ENCODE data around the gene CHST12. TPM values are rescaled to one million over a fixed set of nuclear protein-coding genes. Genes with fewer than 3 reads are reported as not detected.

Gene CHST12
- total and polyA plus RNA-seq, 11 donors: 12.5 to 20.7 (median 14.8) TPM

DNA sequence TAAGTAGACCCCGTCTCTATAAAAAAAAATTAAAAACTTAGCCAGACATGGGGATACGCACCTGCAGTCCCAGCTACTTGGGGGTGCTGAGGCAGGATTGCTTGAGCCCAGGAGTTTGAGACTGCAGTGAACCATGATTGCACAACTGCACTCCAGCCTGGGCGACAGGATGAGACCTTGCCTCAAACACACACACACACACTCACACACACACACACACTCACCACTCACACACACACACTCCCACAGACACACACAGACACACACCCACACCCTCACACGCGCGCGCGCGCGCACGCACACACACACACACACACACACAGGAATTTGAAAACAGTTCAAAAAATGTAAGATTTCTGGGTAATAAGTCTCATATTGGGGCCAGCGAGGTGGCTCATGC is 81.5 kb downstream of the CHST12 start:
- H3K36me3 ChIP-seq: no peaks in the 10 kb centered on the region
- no peak for TF ChIP-seq POLR2A (IDR thresholded peaks at IDR 0.05)
- TF ChIP-seq, protein P1, sequence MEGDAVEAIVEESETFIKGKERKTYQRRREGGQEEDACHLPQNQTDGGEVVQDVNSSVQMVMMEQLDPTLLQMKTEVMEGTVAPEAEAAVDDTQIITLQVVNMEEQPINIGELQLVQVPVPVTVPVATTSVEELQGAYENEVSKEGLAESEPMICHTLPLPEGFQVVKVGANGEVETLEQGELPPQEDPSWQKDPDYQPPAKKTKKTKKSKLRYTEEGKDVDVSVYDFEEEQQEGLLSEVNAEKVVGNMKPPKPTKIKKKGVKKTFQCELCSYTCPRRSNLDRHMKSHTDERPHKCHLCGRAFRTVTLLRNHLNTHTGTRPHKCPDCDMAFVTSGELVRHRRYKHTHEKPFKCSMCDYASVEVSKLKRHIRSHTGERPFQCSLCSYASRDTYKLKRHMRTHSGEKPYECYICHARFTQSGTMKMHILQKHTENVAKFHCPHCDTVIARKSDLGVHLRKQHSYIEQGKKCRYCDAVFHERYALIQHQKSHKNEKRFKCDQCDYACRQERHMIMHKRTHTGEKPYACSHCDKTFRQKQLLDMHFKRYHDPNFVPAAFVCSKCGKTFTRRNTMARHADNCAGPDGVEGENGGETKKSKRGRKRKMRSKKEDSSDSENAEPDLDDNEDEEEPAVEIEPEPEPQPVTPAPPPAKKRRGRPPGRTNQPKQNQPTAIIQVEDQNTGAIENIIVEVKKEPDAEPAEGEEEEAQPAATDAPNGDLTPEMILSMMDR (IDR thresholded peaks at IDR 0.05): no peak
- intact Hi-C loops (cut with DNase I): loop anchor here in 4 of 10 donors (5.0 to 10.0 kb wide), 3 partner anchors 32 to 70 kb away; partner anchors contain the start of genes BRAT1 (in 1 of the 4), IQCE (in 1 of the 4) and LFNG (in 1 of the 4)
- H3K4me3 ChIP-seq: no peak overlapping the region
- H3K27ac ChIP-seq: no peak overlapping the region
- DNase-seq (no peak), ATAC-seq (no peak)
- peaks cover 0 to 5% (median 0%) of the 10 kb centered on the region in 9 donors for H3K27me3 ChIP-seq
- WGBS, 4 donors: 84 to 87% (median 86%) methylated on average over 12 of the region's 12 CpGs
- peaks cover 14 to 47% (median 32%) of the 10 kb centered on the region in 12 donors for H3K4me1 ChIP-seq
- peaks cover 0 to 11% (median 8%) of the 10 kb centered on the region in 12 donors for H3K9me3 ChIP-seq

DNA sequence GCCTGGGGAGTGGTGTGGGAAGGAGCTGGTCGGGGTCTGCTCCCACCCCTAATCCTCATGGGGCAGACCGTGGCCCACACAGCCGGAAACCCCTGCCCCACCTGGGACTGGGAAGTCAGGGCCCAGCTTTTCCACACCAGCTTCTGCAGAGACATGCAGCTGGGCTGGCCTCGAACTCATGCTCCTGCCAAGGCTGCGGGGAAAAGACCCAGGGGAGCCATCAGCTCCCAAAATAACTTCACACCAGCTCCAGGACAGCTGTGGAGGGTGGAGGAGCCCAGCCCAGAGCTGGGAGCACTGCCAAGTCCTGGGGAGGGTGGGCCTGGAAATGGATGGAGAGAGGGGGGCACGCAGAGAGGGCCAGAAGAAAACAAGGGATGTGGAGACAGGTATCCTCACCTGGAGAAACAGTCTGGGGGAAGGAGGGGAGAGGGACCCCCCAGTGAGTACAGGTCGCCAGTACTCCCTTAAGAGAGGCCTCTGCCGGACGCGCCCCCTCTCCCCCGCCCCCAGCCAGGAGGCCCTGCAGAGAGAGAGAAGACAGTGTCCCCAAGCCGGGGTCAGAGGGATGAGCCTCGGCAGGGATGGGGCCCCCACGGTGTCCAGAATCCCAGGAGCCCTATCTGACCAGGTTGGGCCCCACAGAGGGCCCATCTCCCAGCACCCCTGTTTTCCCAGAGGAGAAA is 84.3 kb downstream of the CHST12 start:
- H3K4me3 ChIP-seq: no peak overlapping the region
- intact Hi-C loops (cut with DNase I): loop anchor here in 2 of 10 donors (5.0 to 10.0 kb wide), 2 partner anchors 35 to 67 kb away; partner anchors contain the start of genes BRAT1 (in 1 of the 2) and IQCE (in 1 of the 2)
- 21 to 34% (median 27%) methylated on average over 5 to 14 of the region's 14 CpGs for WGBS, 4 donors
- H3K36me3 ChIP-seq: no peaks in the 10 kb centered on the region
- peaks cover 14 to 49% (median 38%) of the 10 kb centered on the region in 12 donors for H3K4me1 ChIP-seq
- ATAC-seq: peak; percentile 43 to 62 (median 50)
- H3K27ac ChIP-seq: peak overlapping the region in 11 of 12 donors; percentile 10 to 78 (median 61)
- DNase-seq: peak; percentile 65 to 83 (median 77)
- TF ChIP-seq, protein P1 (IDR thresholded peaks at IDR 0.05): no peak
- TF ChIP-seq POLR2A (IDR thresholded peaks at IDR 0.05): no peak
- no peaks in the 10 kb centered on the region for H3K27me3 ChIP-seq
- H3K9me3 ChIP-seq: peaks cover 0 to 9% (median 7%) of the 10 kb centered on the region in 12 donors

- Histone ChIP-seq H3K36me3 (no peaks in the 10 kb centered on the region), H3K9me3 (peaks cover 0 to 3% (median 1%) of the 10 kb centered on the region in 12 donors), H3K4me1 (peaks cover 14 to 54% (median 43%) of the 10 kb centered on the region in 12 donors), H3K27ac (peak overlapping the region in 11 of 12 donors; percentile 10 to 78 (median 61)), H3K27me3 (no peaks in the 10 kb centered on the region), H3K4me3 (no peak overlapping the region)
- DNase-seq (peak in 2 of 5 donors; percentile 62 to 64), ATAC-seq (peak in 3 of 4 donors; percentile 11 to 65 (median 57))
- WGBS, 4 donors: 26 to 56% (median 41%) methylated on average over 6 to 8 of the region's 8 CpGs
- intact Hi-C loops (cut with DNase I): loop anchor here in 2 of 10 donors (5.0 to 10.0 kb wide), 2 partner anchors 34 to 67 kb away; partner anchors contain the start of genes BRAT1 (in 1 of the 2) and IQCE (in 1 of the 2)
- TF ChIP-seq, protein P1 (IDR thresholded peaks at IDR 0.05): no peak
- no peak for TF ChIP-seq POLR2A (IDR thresholded peaks at IDR 0.05)
These were observed 84.8 kb downstream of the CHST12 start for GRCh38 chr7:2488272-2488645.

DNA sequence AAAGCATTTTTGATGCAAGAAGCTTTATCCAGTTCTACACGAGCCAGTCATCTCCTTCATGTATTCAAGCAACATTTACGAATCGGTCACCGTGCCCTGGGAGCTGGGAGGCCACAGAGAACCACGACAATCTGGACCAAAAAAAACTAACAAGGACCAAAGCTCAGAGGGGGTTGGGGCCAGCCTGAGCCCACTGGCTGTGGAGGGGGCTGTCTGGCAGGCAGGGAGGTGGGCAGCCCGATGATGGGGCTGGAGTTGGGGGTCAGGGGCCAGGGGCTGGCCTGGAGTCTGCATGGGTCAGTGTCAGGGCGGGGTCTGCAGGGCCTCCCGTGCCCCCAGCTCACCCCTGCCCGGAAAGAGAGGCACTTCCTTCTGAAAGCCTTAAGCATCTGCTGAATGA is 85.3 kb downstream of the CHST12 start:
- Histone ChIP-seq H3K4me1 (peaks cover 14 to 58% (median 47%) of the 10 kb centered on the region in 12 donors), H3K9me3 (no peaks in the 10 kb centered on the region), H3K36me3 (no peaks in the 10 kb centered on the region), H3K27ac (peak overlapping the region in 11 of 12 donors; percentile 10 to 78 (median 62)), H3K4me3 (no peak overlapping the region), H3K27me3 (no peaks in the 10 kb centered on the region)
- DNase-seq: peak in 1 of 5 donors; percentile 25
- 25 to 40% (median 32%) methylated on average over 9 of the region's 9 CpGs for WGBS, 4 donors
- ATAC-seq: no peak
- no peak for TF ChIP-seq POLR2A (IDR thresholded peaks at IDR 0.05)
- TF ChIP-seq, protein P1 (IDR thresholded peaks at IDR 0.05): no peak
- intact Hi-C loops (cut with DNase I): loop anchor here in 2 of 10 donors (5.0 to 10.0 kb wide), 2 partner anchors 34 to 66 kb away; partner anchors contain the start of genes BRAT1 (in 1 of the 2) and IQCE (in 1 of the 2)
